NCI-H2029 (cell line): ENCODE data around the gene MTHFD2.
"Not testable (repeated sequence)": the region's sequence is repeated elsewhere in the genome, so short reads cannot be mapped to it uniquely, and the experiment has no call there.

Source experiments
- DNase-seq: peaks from one replicate; lab custom pipeline; 2025; lab: John Stamatoyannopoulos, UW

MTHFD2 gene

GRCh38 chr2:74229865-74230264 lies 31.4 kb downstream of the MTHFD2 start:
- DNase-seq, result not testable (repeated sequence)

- no peak for DNase-seq
Measured at GRCh38 chr2:74232426-74232825, 34.0 kb downstream of the MTHFD2 start.

DNA sequence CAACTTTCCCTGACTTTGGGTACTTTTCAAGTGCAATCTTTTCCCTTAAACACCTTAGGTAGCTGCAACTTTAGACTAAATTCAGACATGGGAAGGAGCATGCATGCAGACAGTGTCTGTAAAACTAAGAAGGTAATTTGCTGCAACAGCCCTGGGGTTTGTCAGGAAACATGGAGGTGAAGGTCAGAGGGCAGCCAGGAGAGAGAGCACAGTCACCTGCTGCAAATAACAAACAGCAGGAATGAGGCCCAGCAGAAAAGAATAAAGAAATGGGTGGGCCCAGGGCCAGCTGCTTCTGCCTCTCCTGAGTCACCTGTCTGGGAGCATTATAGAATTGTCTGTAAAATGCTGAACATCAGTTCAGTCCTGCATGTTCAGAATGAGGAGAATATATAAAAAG lies 35.2 kb downstream of the MTHFD2 start:
- DNase-seq, result no peak

- no peak for DNase-seq
Measured at GRCh38 chr2:74235041-74235440, 36.6 kb downstream of the MTHFD2 start.

- DNase-seq, result no peak
Measured at GRCh38 chr2:74238879-74239278, 40.5 kb downstream of the MTHFD2 start.

DNA sequence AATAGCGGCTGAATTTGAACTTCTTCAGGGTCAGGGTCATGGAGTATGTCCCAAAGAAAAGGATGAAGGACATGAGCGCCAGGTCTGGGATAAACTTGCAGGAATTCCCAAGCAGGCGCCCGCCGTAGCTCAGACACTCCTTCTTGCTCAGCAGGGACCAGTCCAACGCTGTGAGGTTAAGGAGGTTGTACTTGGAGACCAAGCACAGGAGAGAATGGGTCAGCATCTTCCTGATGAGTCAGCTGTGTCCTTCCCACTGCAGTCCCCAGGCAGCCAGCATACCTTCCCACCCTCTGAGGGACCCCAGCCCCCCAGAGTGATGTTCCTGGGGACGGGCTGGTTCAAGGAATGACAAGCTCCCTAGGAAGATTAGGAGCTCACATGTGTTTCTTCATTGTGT lies 40.9 kb downstream of the MTHFD2 start:
- no peak for DNase-seq

- no peak for DNase-seq
Measured at GRCh38 chr2:74242354-74243071, 44.1 kb downstream of the MTHFD2 start.

GRCh38 chr2:74244286-74244685 lies 45.9 kb downstream of the MTHFD2 start:
- DNase-seq, result no peak

DNA sequence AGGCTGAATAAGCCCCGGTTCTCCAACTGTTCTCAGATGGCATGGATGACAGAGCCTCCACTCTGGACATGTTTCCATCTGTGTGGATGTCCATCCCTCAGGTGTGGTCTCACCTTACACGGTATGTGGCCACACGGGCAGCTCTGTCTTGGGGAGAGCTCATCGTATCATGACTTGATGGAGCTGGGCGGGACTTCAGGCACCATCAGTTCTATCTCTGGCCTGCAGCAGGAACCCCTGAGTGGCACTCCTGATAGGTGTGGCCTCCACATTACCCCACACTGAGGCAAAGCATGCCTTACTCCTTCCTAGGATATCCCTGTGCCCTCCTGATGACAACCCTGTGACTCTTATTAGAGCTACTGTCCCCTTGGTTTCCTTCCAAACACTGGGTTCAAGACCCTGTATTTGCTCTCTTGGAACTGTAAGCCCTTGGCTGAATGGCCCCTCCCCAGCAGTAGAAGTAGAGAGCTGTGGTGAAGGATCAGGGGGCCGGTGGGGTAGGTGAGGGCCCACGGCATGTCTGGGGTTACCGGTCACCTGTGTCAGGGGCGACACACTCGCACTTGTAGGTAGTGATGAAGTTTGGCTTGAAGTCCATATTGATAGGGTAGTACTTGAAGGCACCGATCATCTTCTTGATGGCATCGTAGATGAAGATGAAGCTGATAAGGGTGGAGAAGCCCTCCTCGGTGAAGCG lies 48.2 kb downstream of the MTHFD2 start:
- DNase-seq, result no peak

DNA sequence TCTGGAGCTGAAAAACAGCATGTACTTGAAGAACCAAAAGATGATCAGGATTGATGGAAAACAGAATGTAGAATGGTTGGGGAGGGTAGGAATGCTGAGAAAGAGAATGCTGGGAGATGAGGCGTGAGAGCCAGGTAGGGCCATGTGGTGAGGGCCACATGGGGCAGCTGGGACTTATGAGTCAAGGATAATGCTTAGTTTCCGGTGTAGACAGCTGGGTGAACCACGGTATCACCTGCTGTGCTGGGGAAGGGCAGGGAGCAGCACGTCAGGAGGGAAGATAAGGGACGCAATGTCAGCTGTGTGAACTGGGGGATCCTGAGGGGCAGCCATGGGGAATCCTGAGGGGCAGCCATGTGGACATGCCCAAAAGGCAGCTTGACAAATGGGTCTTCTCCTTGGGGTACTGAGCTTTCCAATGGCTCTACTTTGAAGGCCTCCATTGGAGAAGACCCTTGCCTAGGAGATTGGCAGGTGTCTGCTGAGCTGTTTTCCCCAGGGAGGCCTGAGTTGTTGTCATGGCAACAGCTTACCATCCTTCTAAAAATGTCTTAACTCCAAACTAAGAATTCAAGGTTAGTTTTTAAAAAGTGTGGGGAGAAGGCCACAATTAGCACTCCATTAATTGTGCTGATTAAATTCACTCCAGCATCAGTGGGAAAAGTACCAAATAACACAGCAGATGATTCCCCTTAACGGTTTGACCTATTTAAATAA lies 51.1 kb downstream of the MTHFD2 start:
- no peak for DNase-seq

- DNase-seq, result no peak
Measured at GRCh38 chr2:74250189-74250631, 51.8 kb downstream of the MTHFD2 start.

GRCh38 chr2:74252036-74252435 lies 53.6 kb downstream of the MTHFD2 start:
- no peak for DNase-seq

DNA sequence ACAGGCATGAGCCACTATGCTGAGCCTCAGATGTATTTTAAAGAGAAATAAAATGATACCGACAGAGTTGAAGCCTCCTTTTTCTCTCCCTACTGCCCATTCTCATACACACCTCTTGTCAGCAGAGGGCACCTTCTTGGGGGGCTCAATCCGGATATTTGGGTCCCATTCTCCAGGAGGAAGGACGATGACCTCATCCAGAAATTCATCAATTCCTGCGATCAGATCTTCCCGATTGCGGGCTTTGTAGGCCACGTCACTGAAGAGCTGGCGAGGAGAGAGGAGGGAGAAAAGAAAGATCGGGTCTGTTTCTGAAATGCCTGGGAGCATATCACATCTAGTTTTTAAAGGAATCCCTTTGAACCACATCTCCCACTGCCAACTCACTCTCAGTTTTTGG lies 54.4 kb downstream of the MTHFD2 start:
- DNase-seq, result no peak

DNA sequence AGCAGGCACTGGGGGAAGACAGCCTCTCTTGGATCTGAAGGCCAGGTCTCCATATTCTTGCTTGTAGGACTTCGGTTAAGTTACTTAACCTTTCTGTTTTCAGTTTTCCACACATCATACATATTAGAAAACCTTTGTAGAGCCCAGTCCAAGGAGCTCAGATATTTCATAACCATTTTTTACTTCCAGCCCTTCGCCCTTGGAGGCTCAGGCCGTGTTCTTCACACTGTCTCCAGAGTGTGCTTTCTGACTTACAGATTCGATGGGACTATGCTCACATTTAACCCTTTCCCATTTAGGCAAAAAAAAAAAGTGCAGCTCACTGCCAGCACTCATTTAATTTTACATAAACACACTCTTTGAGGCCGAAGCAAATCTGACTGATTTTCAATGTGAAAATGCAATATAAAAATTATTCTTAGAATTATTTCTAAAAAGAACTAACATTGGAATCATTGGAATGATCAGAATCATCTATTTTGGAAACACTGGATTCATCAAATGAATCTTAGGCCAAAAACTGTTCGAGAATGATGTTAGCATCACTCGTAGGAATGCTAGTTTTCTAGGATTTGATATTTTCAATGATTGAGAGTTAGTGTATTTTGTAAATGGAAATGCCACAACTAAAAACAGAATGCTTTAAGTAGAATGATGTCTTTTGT lies 55.0 kb downstream of the MTHFD2 start:
- no peak for DNase-seq

- no peak for DNase-seq
Measured at GRCh38 chr2:74253971-74254310, 55.5 kb downstream of the MTHFD2 start.

DNA sequence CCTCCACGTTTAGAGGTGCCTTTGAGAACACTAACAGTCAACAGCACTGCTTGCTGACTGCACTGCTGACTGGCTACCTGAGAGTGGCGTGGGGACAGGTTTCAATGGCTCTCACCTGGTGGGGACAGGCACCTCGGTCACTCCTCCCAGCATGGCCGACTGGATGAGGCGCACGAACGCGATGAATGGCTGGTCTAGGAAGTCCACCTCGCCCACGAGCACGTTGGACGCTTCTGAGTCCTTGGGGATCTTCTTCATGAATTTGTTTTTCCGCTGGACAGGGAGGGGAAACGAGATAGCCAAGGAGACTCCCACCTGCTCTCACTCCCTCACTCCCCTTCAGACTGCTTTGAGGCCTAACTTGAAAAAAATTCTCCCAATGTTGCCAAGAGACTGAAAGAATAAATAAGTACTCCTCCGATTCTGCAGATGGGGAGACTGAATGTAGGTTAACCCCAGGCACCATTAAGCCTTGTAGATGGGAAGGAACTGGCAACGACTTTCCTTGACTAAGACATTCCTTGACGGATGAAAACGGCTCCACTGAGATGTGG lies 57.3 kb downstream of the MTHFD2 start:
- DNase-seq, result no peak

GRCh38 chr2:74259191-74259590 lies 60.8 kb downstream of the MTHFD2 start:
- no peak for DNase-seq

DNA sequence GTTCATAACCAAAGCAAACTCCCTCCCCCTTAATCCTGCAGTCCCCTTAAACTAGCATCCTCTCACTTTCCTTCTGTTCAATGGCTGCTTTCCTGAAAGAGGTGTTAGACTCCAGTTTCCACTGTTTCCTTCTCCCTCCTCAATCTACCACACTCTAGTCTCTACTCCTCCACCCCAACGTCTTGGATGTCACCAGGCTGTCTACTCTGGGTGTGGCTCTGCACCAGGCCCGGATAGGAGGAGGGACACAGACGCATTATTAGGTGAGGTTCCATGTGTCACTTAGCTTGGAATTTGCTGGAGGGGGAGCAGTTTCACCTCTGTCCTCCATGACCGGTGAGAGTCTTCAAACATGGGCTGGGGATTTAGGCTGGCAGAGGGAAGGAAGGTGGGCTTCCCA lies 61.3 kb downstream of the MTHFD2 start:
- no peak for DNase-seq

DNA sequence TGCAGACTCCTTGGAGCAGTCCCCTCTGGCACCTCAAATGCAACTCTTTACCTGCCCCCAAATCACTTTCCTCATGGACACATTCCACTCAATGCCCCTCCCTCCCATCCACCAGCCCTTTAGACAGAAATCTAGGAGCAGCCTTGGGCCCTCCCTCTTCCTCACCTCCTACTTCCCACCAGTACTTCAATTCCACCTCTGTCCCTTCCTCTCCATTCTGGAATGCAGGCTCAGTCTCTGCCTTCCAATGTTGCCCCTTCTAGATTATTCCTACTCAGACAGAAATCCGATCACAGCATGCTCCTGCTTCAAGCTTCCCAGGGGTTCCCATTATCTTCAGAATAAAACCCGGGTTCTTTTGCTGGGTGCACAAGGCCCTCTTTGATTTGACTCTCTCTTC lies 62.1 kb downstream of the MTHFD2 start:
- no peak for DNase-seq

- no peak for DNase-seq
Measured at GRCh38 chr2:74261204-74261864, 62.9 kb downstream of the MTHFD2 start.

GRCh38 chr2:74262681-74263080 lies 64.3 kb downstream of the MTHFD2 start:
- no peak for DNase-seq

DNA sequence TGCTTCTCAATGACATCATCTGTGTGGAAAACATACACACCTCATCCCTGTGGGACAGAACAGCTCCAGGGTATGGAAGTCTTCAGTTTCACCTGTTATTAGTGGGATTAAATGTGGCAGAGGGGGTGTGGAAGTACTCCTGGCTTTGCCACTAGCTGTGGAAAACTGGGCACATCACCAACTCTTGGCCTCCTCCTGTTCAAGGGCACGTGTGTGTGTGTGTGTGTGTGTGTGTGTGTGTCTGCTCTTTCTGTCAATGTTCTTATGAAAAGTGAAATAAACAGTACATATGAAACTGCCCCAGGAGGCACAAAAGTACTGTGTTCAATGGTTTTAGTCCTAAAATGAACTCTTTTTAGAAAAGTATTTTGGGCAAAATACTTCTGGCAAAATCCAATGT lies 65.9 kb downstream of the MTHFD2 start:
- no peak for DNase-seq
